PC-9 (cell line): ENCODE results near the gene TMSB4X. TPM values are rescaled to one million over a fixed set of nuclear protein-coding genes. Genes with fewer than 3 reads are reported as not detected.
A peak's percentile ranks its signal among the peaks of the same experiment; 100 is the strongest.

Source experiments
- BruUV-seq: library from RNA; stranded (reverse); fragments of 400-500 nt; replicated peaks from 2 replicates; lab custom pipeline; 2021; lab: Mats Ljungman, UMichigan
- CTCF ChIA-PET: fragments of 300-600 bp; sonication (Branson Sonifier 250); formaldehyde crosslinking; loops from one replicate; lab custom pipeline; 2022; ENCODE audit warnings: antibody characterized with exemption; lab: Charles Lee
- POLR2A ChIA-PET: fragments of 300-600 bp; sonication (Branson Sonifier 250); formaldehyde crosslinking; loops from one replicate; lab custom pipeline; 2022; ENCODE audit warnings: antibody characterized with exemption; ENCODE audit not compliant: unreplicated experiment; lab: Charles Lee
- DNase-seq, 2 experiments: peaks; one replicate each; pipeline versions ENCODE4 v3.0.0 to v3.0.0-alpha.2; 2015 to 2022; ENCODE audit warnings: mixed read lengths in 1 of 2
- H2AFZ ChIP-seq: fragments of 200-600 bp; sonication (generic); 2 replicates; pipeline ENCODE4 v1.8.1; 2017; ENCODE audit warnings: antibody characterized with exemption
- H3F3A ChIP-seq: fragments of 200-600 bp; sonication (generic); 2 replicates; pipeline ENCODE4 v1.8.1; 2017; ENCODE audit warnings: antibody characterized with exemption, mild to moderate bottlenecking, low read depth; ENCODE audit not compliant: insufficient read depth
- H3K27ac ChIP-seq: fragments of 200-600 bp; sonication (generic); 2 replicates; pipeline ENCODE4 v1.6.1; 2016; ENCODE audit warnings: mixed run types
- H3K27me3 ChIP-seq: fragments of 200-600 bp; sonication (generic); 2 replicates; pipeline ENCODE4 v1.6.1; 2016; ENCODE audit warnings: low read depth, mixed run types; ENCODE audit not compliant: insufficient read depth
- H3K36me3 ChIP-seq: fragments of 200-600 bp; sonication (generic); 2 replicates; pipeline ENCODE4 v1.6.1; 2016; ENCODE audit warnings: low read depth, mixed run types
- H3K4me1 ChIP-seq: fragments of 200-600 bp; sonication (generic); replicated peaks from 2 replicates; pipeline ENCODE4 v1.6.1; 2016; ENCODE audit warnings: mixed run types; ENCODE audit not compliant: insufficient read depth
- H3K4me2 ChIP-seq: fragments of 200-600 bp; sonication (generic); 2 replicates; pipeline ENCODE4 v1.6.1; 2017; ENCODE audit warnings: mixed run types
- H3K4me3 ChIP-seq: fragments of 200-600 bp; sonication (generic); 2 replicates; pipeline ENCODE4 v1.6.1; 2016; ENCODE audit warnings: mixed run types
- H3K79me2 ChIP-seq: fragments of 200-600 bp; sonication (generic); 2 replicates; pipeline ENCODE4 v1.6.1; 2017; ENCODE audit warnings: low read depth, mixed run types
- H3K9me2 ChIP-seq: fragments of 200-600 bp; sonication (generic); 2 replicates; pipeline ENCODE4 v1.8.1; 2017; ENCODE audit warnings: mild to moderate bottlenecking; ENCODE audit not compliant: insufficient read depth
- H3K9me3 ChIP-seq: fragments of 200-600 bp; sonication (generic); 2 replicates; pipeline ENCODE4 v1.8.1; 2016; ENCODE audit warnings: low read depth; ENCODE audit not compliant: insufficient read depth
- H4K20me1 ChIP-seq: fragments of 200-600 bp; sonication (generic); 2 replicates; pipeline ENCODE4 v1.8.1; 2017; ENCODE audit not compliant: insufficient read depth
- CTCF ChIP-seq: fragments of 200-600 bp; sonication (generic); conservative IDR thresholded peaks from 2 replicates; pipeline ENCODE4 v1.6.1; 2017; ENCODE audit warnings: mixed run types, antibody characterized with exemption, mild to moderate bottlenecking, moderate library complexity
- EZH2 ChIP-seq: fragments of 200-600 bp; sonication (generic); IDR thresholded peaks from 2 replicates; pipeline ENCODE4 v1.8.0; 2017; ENCODE audit warnings: antibody characterized with exemption, low read depth
- intact Hi-C: fragments of 100-400 bp; cut with micrococcal nuclease; formaldehyde crosslinking; loops from one replicate; pipeline ENCODE4 v1.10.0; 2022; ENCODE audit not compliant: unreplicated experiment
- total RNA-seq: library from RNA; stranded (reverse); gene quantifications from 2 replicates; pipeline ENCODE4 v1.2.3, GENCODE V29; 2021

TMSB4X gene
- total RNA-seq, 1 experiment from 2014 or later, result 2,589 TPM

- Histone ChIP-seq H3K9me3 (no peaks in the 10 kb centered on the region), H3K36me3 (peaks cover 24% of the 10 kb centered on the region), H3K27me3 (no peaks in the 10 kb centered on the region), H3K79me2 (peaks cover 37% of the 10 kb centered on the region), H4K20me1 (peaks cover 3% of the 10 kb centered on the region; the same call in 1 of the 2 replicates), H3K4me3 (peak overlapping the region; percentile 99), H3K9me2 (no peaks in the 10 kb centered on the region), H3K4me1 (peaks cover 31% of the 10 kb centered on the region), H3K4me2 (peak overlapping the region; percentile 83), H3F3A (peaks cover 48% of the 10 kb centered on the region), H2AFZ (0 out of 2 replicates have a peak overlapping the region, but pooled peaks have one; percentile 36), H3K27ac (peak overlapping the region; percentile 99)
- ChIA-PET CTCF (interaction anchor here (0.6 kb wide), 1 partner anchor 20 kb away, joined by 3 read pairs; no protein-coding TSS in a partner anchor), POLR2A (interaction anchor here (0.7 to 1.2 kb wide), 3 partner anchors 12 to 56 kb away, joined by 4 to 8 read pairs (median 8); no protein-coding TSS in a partner anchor)
- intact Hi-C loops, result loop anchor here (1.0 to 10.0 kb wide), 4 partner anchors 17 to 515 kb away; no protein-coding TSS in a partner anchor
- BruUV-seq, result TSS peak; percentile 40
- no peak for TF ChIP-seq CTCF
- TF ChIP-seq EZH2, result no peak
- no peak for DNase-seq
Observed at GRCh38 chrX:12973561-12974304, 1.2 kb upstream of the TMSB4X start.

- Histone ChIP-seq H4K20me1 (peaks cover 3% of the 10 kb centered on the region; the same call in 1 of the 2 replicates), H3K9me3 (no peaks in the 10 kb centered on the region), H2AFZ (0 out of 2 replicates have a peak overlapping the region, but pooled peaks have one; percentile 36), H3K79me2 (peaks cover 37% of the 10 kb centered on the region), H3F3A (peaks cover 54% of the 10 kb centered on the region), H3K27me3 (no peaks in the 10 kb centered on the region), H3K9me2 (no peaks in the 10 kb centered on the region), H3K4me1 (peaks cover 36% of the 10 kb centered on the region), H3K27ac (peak overlapping the region; percentile 99), H3K4me3 (peak overlapping the region; percentile 99), H3K36me3 (peaks cover 24% of the 10 kb centered on the region), H3K4me2 (peak overlapping the region; percentile 83)
- ChIA-PET CTCF (interaction anchor here (0.6 to 1.0 kb wide), 2 partner anchors 21 to 28 kb away, joined by 3 to 5 read pairs; no protein-coding TSS in a partner anchor), POLR2A (interaction anchor here (0.7 to 1.2 kb wide), 3 partner anchors 13 to 56 kb away, joined by 4 to 8 read pairs (median 8); no protein-coding TSS in a partner anchor)
- TF ChIP-seq EZH2 (no peak), CTCF (no peak)
- peak; percentile 83 to 85 for DNase-seq
- BruUV-seq, result no TSS peak
- intact Hi-C loops, result loop anchor here (1.0 to 10.0 kb wide), 4 partner anchors 18 to 514 kb away; no protein-coding TSS in a partner anchor
Observed at GRCh38 chrX:12974305-12974795, 560 bp upstream of the TMSB4X start.

GRCh38 chrX:12975670-12975965 lies 708 bp downstream of the TMSB4X start:
- Histone ChIP-seq H4K20me1 (peaks cover 3% of the 10 kb centered on the region; the same call in 1 of the 2 replicates), H3K79me2 (peaks cover 37% of the 10 kb centered on the region), H3K9me2 (no peaks in the 10 kb centered on the region), H3F3A (peaks cover 54% of the 10 kb centered on the region), H3K4me1 (peaks cover 36% of the 10 kb centered on the region), H3K36me3 (peaks cover 24% of the 10 kb centered on the region), H3K27ac (peak overlapping the region; percentile 99), H2AFZ (no peak overlapping the region), H3K4me3 (peak overlapping the region; percentile 99), H3K4me2 (peak overlapping the region; percentile 83), H3K9me3 (no peaks in the 10 kb centered on the region), H3K27me3 (no peaks in the 10 kb centered on the region)
- TF ChIP-seq CTCF, result no peak
- no peak for TF ChIP-seq EZH2
- CTCF ChIA-PET, result interaction anchor here (0.7 to 1.1 kb wide), 3 partner anchors 26 to 29 kb away, joined by 8 to 16 read pairs (median 14); no protein-coding TSS in a partner anchor
- BruUV-seq, result no TSS peak
- POLR2A ChIA-PET, result interaction anchor here (0.6 to 1.1 kb wide), 3 partner anchors 29 to 718 kb away, joined by 5 to 27 read pairs (median 19); no protein-coding TSS in a partner anchor
- intact Hi-C loops, result loop anchor here (1.0 to 10.0 kb wide), 3 partner anchors 28 to 249 kb away; no protein-coding TSS in a partner anchor
- DNase-seq, result no peak
